22Rv1 (cell line): Measurements from ENCODE around the gene ZFYVE21.

Source experiments
- H3K27ac ChIP-seq: fragments of 450-650 bp; 2 replicates; pipeline ENCODE4 v1.5.1; 2017
- CTCF ChIP-seq: fragments of 450-650 bp; IDR thresholded peaks from 2 replicates; pipeline ENCODE4 v1.5.1; 2017; ENCODE audit warnings: mild to moderate bottlenecking
- ZFX ChIP-seq: fragments of 450-650 bp; IDR thresholded peaks from 2 replicates; pipeline ENCODE4 v1.6.1; 2017; ENCODE audit warnings: antibody characterized with exemption, borderline replicate concordance

ZFYVE21 gene

GRCh38 chr14:103715052-103716000 lies at the start of gene ZFYVE21, which contains the start of gene XRCC3:
Gene ZFYVE21 (plus strand): TSS chr14:103715810. CDS start chr14:103715842, 32 bp downstream.
Gene XRCC3 (minus strand): TSS chr14:103715451. CDS start chr14:103711087, 4,364 bp downstream.
- H3K27ac ChIP-seq: peak within 1 kb of the TSS; percentile 85
- TF ChIP-seq CTCF (no peak), ZFX (no peak)

GRCh38 chr14:103667671-103668070 lies 47.9 kb upstream of the ZFYVE21 start:
- TF ChIP-seq ZFX (no peak), CTCF (no peak)
- H3K27ac ChIP-seq: no peak overlapping the region

GRCh38 chr14:103668117-103668516 lies 47.5 kb upstream of the ZFYVE21 start:
- TF ChIP-seq CTCF: no peak
- TF ChIP-seq ZFX: no peak
- no peak overlapping the region for H3K27ac ChIP-seq

GRCh38 chr14:103669370-103669769 lies 46.2 kb upstream of the ZFYVE21 start:
- no peak for TF ChIP-seq CTCF
- no peak overlapping the region for H3K27ac ChIP-seq

GRCh38 chr14:103671911-103672310 lies 43.7 kb upstream of the ZFYVE21 start:
- TF ChIP-seq ZFX (no peak), CTCF (no peak)
- no peak overlapping the region for H3K27ac ChIP-seq

- H3K27ac ChIP-seq: no peak overlapping the region
- TF ChIP-seq ZFX (no peak), CTCF (no peak)
Observed at GRCh38 chr14:103675957-103676356, 39.7 kb upstream of the ZFYVE21 start.

GRCh38 chr14:103676881-103677675 lies 38.5 kb upstream of the ZFYVE21 start:
- TF ChIP-seq CTCF (no peak), ZFX (no peak)
- no peak overlapping the region for H3K27ac ChIP-seq
